ENCODE results near the gene INTS6. TPM values are rescaled to one million over a fixed set of nuclear protein-coding genes. Genes with fewer than 3 reads are reported as not detected.

The INTS6 gene
- total and polyA plus RNA-seq, 2 of the 4 experiments (the other 2 are of a cell fraction) = 12.9 to 42.3 TPM

GRCh38 chr13:51324714-51325420 lies 128.0 kb downstream of the INTS6 start:
- no peaks in the 10 kb centered on the region for H3K9me3 ChIP-seq (ENCODE audit: control insufficient read depth, insufficient read depth, low read length)
- no peak overlapping the region for H2BK20ac ChIP-seq (ENCODE audit: low read depth, low read length)
- no peaks in the 10 kb centered on the region for H3K4me1 ChIP-seq (ENCODE audit: control insufficient read depth, insufficient read depth, low read length)
- no peak overlapping the region for H3K4me2 ChIP-seq (ENCODE audit: low read depth, low read length)
- no peak overlapping the region for H3K4ac ChIP-seq (ENCODE audit: low read depth, low read length)
- intact Hi-C loops (cut with micrococcal nuclease) (no loop called here), in situ Hi-C loops (cut with MboI; ENCODE audit: low sequenced_read_pairs) (no loop called here), dilution Hi-C loops (cut with HindIII; ENCODE audit: low sequenced_read_pairs, unreplicated experiment) (no loop called here)
- no peak overlapping the region for H3K14ac ChIP-seq (replicated peaks; ENCODE audit: low read depth, low read length)
- no peaks in the 10 kb centered on the region for H3K9me1 ChIP-seq (ENCODE audit: insufficient read depth, low read length)
- ChIA-PET CTCF (no interaction called here), POLR2A (ENCODE audit: unreplicated experiment) (no interaction called here)
- WGBS, 2 experiments (ENCODE audit: extremely low coverage in 2 of 2, insufficient read length in 1 of 2) = 75% methylated on average over 1 of the region's 14 CpGs; no CpG with 5 or more reads in 1 of the 2 experiments
- H3K36me3 ChIP-seq (ENCODE audit: control insufficient read depth, insufficient read depth, low read length) = no peaks in the 10 kb centered on the region
- H3K27me3 ChIP-seq (ENCODE audit: control insufficient read depth, insufficient read depth, low read length) = peaks cover 20% of the 10 kb centered on the region
- H4K91ac ChIP-seq (ENCODE audit: insufficient read depth, low read depth, low read length) = no peak overlapping the region
- no peaks in the 10 kb centered on the region for H3K79me1 ChIP-seq (ENCODE audit: low read depth in 1 of 2, low read length in 2 of 2)
- TF ChIP-seq CTCF (conservative IDR thresholded peaks at IDR 0.05; ENCODE audit: low read depth, low read length) = no peak
- TF ChIP-seq RFX5 (IDR thresholded peaks at IDR 0.05; ENCODE audit: low read depth, low read length) = no peak
- TF ChIP-seq, protein P1, sequence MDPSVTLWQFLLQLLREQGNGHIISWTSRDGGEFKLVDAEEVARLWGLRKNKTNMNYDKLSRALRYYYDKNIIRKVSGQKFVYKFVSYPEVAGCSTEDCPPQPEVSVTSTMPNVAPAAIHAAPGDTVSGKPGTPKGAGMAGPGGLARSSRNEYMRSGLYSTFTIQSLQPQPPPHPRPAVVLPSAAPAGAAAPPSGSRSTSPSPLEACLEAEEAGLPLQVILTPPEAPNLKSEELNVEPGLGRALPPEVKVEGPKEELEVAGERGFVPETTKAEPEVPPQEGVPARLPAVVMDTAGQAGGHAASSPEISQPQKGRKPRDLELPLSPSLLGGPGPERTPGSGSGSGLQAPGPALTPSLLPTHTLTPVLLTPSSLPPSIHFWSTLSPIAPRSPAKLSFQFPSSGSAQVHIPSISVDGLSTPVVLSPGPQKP (IDR thresholded peaks at IDR 0.05; ENCODE audit: borderline replicate concordance, low read depth, low read length) = no peak
- TF ChIP-seq MAFK (IDR thresholded peaks at IDR 0.05; ENCODE audit: low read depth, low read length) = no peak
- TF ChIP-seq RAD21 (IDR thresholded peaks at IDR 0.05; ENCODE audit: low read length) = no peak
- TF ChIP-seq CHD1 (IDR thresholded peaks at IDR 0.05; ENCODE audit: low read depth, low read length) = no peak
- TF ChIP-seq MAZ (IDR thresholded peaks at IDR 0.05; ENCODE audit: borderline replicate concordance, low read depth, low read length) = no peak
- TF ChIP-seq CEBPB (IDR thresholded peaks at IDR 0.05; ENCODE audit: low read depth, low read length) = no peak
- TF ChIP-seq SMC3 (IDR thresholded peaks at IDR 0.05; ENCODE audit: low read depth, low read length) = no peak
- no peak for TF ChIP-seq NFE2L2 (IDR thresholded peaks at IDR 0.05; ENCODE audit: low read depth, low read length)
- no peak for TF ChIP-seq MXI1 (IDR thresholded peaks at IDR 0.05; ENCODE audit: borderline replicate concordance, low read depth, low read length)
- no peak overlapping the region for H3K23ac ChIP-seq (ENCODE audit: low read depth, low read length)
- H2AK9ac ChIP-seq (replicated peaks; ENCODE audit: low read depth, low read length, poor library complexity) = no peak overlapping the region
- no peak overlapping the region for H3K27ac ChIP-seq (ENCODE audit: insufficient read depth, low read length)
- H2BK5ac ChIP-seq (ENCODE audit: low read depth, low read length, poor library complexity, severe bottlenecking) = no peak overlapping the region
- no peak overlapping the region for H3K9ac ChIP-seq (ENCODE audit: low read depth, low read length)
- no peak for ATAC-seq (ENCODE audit: low read depth)
- no peak overlapping the region for H2BK15ac ChIP-seq (ENCODE audit: low read depth, low read length)
- no peak overlapping the region for H3K18ac ChIP-seq (ENCODE audit: low read depth, low read length)
- H2AK5ac ChIP-seq (ENCODE audit: low read depth, low read length) = no peak overlapping the region
- H2BK120ac ChIP-seq (ENCODE audit: low read depth, low read length) = no peak overlapping the region
- no peak overlapping the region for H2AFZ ChIP-seq (replicated peaks; ENCODE audit: low read length, poor library complexity)
- H4K5ac ChIP-seq (ENCODE audit: low read depth, low read length) = no peak overlapping the region
- H3K4me3 ChIP-seq (ENCODE audit: insufficient read depth, low read depth, low read length) = no peak overlapping the region
- DNase-seq = no peak
- H4K20me1 ChIP-seq (ENCODE audit: insufficient read depth, low read length) = no peaks in the 10 kb centered on the region
- BruUV-seq (replicated peaks) = no TSS peak
- no peak overlapping the region for H3K56ac ChIP-seq (ENCODE audit: extremely low read depth, insufficient read depth, low read length)
- H4K8ac ChIP-seq (ENCODE audit: low read depth in 2 of 2, low read length in 2 of 2) = no peak overlapping the region
